NCI-H1105 treated with DMSO at 0.1 percent for 48 hours (cell line): ENCODE data around the gene AKT2.

Source experiments
- DNase-seq: peaks from one replicate; lab custom pipeline; 2025; lab: John Stamatoyannopoulos, UW

AKT2 gene

GRCh38 chr19:40252395-40252794 lies 32.8 kb downstream of the AKT2 start:
- no peak for DNase-seq

DNA sequence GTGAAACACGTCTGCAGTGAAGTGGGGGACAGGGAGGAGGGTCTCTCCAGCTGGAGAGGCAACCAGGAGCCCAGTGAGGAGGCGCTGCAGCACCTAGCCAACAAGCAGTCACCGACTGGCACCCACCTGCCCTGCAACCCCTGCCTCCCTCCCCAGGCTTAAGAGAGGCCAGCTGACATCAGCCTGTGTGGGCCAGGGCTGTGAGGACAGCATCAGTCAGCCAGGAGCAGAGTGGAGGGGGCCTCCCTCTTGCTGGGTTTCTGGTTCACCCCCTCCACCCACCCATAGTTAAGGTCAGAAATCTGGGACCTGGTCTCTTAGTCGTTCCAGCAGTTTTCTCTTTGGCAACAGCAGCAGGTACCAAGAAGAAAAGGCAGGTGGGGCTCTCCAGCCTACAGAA lies 33.2 kb downstream of the AKT2 start:
- no peak for DNase-seq

- DNase-seq, result no peak
Measured at GRCh38 chr19:40251244-40251643, 33.9 kb downstream of the AKT2 start.

DNA sequence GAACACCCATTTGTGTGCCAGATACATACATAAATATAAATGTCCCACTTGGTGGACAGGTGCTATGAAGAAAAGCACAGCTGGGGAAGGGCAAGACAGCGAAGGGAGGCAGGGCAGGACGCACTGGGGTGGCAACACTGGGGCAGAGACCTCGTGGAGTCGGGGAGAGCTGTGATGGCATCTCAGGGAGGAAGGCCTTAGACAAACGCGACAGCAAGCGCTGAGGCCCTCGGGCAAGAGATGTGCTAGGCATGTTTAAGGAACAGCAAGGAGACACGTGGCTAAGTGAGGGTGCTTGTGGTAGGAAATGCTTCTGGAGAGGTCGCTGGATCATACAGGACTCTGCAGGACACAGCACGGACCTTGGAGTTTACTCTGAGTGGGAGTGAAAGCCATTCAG lies 35.4 kb downstream of the AKT2 start:
- DNase-seq, result no peak

DNA sequence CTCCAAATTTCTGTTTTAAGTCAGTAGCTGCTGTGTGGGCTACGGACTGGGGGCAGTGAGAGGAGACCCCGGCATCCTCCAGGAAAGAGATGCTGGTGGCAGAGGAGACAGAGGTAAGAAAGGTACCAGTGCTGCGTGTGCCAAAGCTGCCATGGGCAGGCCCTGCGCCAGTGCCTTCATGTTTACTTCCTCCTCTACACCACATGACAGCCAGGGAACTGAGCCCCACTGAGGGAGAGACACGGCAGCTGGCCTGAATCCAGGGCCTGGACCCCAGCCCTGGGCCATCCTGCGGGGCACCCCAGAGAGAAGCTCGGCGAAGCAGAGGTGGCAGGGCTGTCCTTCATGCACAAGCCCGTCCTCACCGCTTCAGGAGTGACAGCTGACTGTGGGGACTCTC lies 35.9 kb downstream of the AKT2 start:
- DNase-seq, result no peak

DNA sequence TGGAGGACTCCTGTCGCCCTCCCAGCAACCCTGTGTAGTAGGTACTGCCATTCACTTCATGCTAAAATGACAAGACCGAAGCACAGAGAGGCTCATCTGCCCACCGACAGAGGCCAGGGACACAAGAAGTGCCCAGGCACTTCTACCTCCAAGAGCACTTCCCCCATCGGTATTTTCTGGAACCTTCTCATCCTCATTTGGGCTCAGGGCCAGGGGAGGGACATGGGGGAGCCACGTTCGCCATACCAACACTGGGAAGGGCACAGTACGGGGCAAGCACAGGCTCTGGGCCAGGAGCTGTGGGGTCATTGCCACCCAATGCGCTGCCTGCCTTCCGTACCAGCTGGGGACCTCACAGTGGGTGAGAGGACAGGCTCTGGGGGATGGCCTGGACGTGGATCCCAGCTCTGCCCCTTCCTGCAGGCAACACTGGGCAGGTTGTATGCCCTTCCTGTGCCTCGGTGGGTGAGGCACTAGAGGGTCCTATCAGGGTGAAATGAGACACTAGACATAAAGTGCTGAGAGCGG lies 37.3 kb downstream of the AKT2 start:
- DNase-seq, result no peak

- DNase-seq, result no peak
Measured at GRCh38 chr19:40247178-40247577, 38.0 kb downstream of the AKT2 start.

DNA sequence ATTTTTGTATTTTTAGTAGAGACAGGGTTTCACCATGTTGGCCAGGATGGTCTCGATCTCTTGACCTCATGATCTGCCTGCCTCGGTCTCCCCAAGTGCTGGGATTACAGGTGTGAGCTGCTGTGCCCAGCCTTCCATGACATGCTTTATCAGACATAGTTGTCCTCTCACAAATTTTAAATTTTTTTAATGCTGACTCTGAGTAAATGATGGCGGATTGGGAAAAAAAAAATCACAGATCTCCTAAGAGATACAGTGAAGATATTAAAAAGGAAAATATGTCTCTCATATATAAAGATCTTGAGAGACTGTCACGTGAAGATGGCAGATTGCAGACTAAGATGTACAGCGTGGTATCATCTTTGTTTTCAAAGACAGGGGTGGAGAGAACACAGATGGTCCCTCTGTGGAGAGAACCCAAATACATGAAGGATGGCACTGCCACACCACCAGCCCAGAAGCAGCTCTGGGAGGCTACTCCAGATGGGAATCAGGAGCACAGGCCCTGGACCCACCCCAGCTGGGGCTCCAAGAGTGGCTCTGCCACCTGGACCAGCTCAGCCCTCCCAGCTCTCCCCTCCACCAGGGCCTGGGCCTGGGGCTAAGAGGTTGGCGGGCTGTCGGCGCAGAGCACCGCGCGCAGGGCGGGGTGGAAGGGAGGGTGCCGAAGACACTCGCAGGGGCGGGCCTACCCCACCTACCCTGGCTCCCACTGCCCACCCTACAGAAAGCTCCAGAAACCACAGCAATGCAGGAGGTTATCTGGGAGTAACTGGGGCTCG lies 38.7 kb downstream of the AKT2 start:
- DNase-seq, result no peak

- no peak for DNase-seq
Measured at GRCh38 chr19:40245506-40246128, 39.5 kb downstream of the AKT2 start.

DNA sequence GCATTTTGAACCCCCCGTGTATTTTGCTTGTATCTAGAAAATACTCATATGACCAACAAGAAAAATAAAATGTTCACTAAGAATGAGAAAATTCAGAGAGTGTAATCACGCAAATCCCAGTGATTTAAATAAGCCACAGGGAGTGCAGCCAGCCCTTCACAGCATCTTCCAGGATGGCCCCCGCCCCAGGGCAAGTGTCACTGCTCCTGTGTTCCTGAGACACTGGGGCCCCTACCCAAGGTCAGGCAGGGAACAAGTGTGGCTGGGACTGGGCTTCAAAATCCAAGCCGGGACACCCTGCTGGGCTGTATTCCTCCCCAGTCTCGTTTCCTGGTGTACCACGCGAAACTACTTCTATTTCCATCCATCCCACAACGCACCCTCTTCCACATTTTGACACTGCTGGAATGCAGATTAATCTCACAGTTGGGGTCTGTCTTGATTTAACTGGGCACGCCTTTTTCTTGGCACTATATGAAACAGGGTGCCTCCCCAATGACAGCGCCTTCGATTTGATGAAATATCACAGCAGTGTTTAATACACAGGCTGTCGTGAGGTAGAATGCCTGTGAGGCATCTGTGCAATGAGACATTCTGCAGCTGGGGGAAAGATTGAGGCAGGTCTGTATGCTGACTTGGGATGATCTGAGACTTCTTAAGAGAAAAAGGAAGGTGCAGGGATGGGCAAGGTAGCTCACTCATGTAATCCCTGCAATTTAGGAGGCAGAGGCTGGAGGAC lies 40.4 kb downstream of the AKT2 start:
- no peak for DNase-seq

DNA sequence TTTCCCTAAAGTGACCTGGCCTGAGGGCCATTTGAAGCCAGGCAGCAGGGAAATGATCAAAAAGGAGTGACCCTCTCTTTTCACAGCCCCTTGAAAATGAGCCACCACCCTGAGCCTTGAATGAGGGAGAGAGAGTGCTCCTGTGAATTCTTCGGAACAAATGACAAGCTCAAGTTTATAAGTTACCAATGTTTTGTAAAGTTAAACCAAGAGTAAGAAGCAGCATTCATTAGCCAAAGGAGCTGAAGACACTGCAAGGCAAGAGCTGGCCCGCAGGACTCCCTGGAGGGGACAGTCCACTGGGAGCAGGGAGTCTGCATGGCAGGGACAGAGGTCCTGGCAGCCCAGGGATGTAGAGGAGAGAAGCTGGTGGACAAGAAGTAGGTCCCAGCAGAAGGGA lies 42.0 kb downstream of the AKT2 start:
- DNase-seq, result no peak

- DNase-seq, result no peak
Measured at GRCh38 chr19:40242480-40242879, 42.7 kb downstream of the AKT2 start.

GRCh38 chr19:40241809-40242384 lies 43.2 kb downstream of the AKT2 start:
- no peak for DNase-seq

DNA sequence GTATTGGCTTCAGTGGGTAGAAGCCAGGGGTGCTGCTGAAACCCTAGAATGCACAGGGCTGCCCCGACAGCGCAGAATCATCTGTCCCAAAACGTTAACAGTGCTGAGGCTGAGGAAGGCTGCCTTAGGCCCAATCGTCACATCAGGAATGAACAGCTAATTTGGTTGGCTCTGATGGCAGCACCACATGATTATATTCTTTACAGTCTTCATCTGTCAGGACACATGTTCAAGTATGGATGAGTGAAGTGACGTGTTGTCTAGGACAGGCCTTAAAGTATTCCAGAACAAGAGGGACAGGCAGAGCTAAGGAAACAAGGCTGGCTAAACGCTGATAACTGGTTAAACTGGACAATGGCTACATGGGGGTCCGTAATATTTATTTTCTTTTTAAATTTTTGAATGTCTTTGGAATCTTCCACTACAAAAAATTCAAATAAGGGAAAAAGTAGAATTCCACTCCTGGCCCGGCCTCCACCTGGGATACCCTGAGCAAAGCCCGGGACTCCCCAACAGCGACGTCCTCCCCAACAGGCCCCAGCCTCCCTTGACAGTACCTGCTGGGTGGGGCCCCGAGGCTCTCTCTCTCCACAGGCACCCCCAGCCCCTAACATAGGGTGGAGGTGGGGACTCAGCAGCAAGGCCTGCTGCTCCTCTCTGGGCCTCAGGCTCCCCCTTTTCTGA lies 43.9 kb downstream of the AKT2 start:
- no peak for DNase-seq

DNA sequence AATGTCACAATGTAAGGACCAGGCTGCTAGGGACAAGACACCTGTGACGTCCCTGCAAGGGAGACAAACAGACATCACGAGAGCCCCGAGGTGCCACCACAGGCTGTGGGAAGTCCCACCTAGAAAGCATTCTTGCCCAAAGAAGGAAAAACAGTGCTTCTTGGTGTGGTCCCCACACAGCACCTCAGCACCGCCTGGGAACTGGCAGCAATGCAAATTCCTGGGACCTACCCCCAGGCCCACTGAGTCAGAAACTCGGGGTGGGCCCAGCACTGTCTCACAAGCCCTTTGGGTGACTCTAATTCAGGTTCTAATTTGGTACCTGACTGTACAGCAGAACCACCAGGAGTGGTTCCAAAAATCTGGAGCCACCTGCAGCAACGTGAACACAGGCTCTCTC lies 44.8 kb downstream of the AKT2 start:
- no peak for DNase-seq

- DNase-seq, result no peak
Measured at GRCh38 chr19:40239415-40240226, 45.5 kb downstream of the AKT2 start.

DNA sequence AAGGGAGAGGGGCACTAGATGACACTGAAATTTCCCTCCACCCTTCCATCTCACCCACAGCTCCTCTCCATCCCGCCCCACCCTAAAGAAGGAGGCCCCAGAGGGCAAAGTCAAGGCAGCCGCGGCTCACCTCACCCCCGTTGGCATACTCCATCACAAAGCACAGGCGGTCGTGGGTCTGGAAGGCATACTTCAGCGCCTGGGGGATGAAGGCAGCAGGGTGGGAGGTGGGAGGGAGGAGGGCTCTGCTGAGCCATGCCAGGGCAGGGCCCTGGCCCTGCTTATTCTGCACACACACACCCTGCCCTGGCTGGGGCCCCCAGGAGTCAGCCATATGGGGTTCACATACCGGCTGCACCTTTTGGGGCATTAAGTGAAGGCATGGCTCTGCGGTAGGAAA lies 46.4 kb downstream of the AKT2 start:
- DNase-seq, result no peak

DNA sequence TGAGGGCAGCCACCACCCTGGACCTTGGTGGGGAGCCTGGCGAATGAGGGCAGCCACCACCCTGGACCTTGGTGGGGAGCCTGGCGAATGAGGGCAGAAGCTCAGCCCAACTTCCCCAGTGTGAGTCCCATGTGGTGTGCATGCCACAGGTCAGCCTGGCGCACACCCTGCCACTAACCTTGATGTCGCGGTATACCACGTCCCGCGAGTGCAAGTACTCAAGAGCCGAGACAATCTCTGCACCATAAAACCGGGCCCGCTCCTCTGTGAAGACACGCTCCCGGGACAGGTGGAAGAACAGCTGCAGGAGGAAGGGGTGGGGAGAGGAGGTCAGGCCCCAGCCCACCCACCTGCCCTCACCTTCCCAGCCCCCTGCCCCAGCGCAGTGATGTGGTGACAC lies 47.4 kb downstream of the AKT2 start:
- DNase-seq, result no peak

DNA sequence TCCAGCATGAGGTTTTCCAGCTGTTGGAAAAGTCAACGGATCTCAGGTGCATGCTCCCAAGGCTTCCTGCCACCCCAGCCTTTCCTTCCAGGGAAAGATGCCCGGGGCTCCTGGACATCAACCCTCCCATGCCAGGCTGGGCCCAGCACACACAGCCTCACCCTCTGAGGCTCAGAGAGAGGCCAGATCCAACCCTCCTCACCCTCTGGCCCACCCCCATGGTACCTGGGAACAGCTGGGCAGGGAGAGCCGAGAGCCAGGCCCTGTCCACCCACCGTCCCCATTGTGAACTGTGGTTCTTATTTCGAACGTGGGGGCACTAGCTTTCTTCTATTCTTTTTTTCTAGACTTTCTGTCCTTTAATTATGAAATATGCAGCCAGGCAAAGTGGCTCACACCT lies 48.8 kb downstream of the AKT2 start:
- DNase-seq, result no peak

DNA sequence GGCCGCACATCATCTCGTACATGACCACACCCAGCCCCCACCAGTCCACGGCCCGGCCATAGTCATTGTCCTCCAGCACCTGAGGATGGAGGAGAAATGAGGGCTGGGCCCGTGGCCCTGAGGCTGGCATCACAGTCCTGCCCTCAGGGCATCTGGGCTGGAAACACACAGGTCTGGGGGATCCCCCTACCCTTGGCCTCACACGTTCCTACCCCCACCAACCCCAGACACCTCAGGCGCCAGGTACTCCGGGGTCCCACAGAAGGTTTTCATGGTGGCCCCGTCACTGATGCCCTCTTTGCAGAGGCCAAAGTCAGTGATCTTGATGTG lies 49.2 kb downstream of the AKT2 start:
- no peak for DNase-seq
